Common myeloid progenitor, CD34-positive (primary cell): ENCODE data around the gene RABAC1.

Source experiments
- CTCF ChIA-PET: fragments of 350-600 bp; sonication (Branson Sonifier 250); formaldehyde crosslinking; loops from one replicate; lab custom pipeline; 2021; ENCODE audit warnings: antibody characterized with exemption; lab: Charles Lee
- POLR2A ChIA-PET: fragments of 350-600 bp; sonication (Branson Sonifier 250); formaldehyde crosslinking; loops from one replicate; lab custom pipeline; 2021; ENCODE audit warnings: antibody characterized with exemption; lab: Charles Lee
- DNase-seq, 3 donors: peaks; one replicate each; pipeline versions ENCODE4 v3.0.0 to v3.0.0-alpha.2; 2013
- H3K27ac ChIP-seq, 2 experiments: 1 replicate in 1 of 2; 2 replicates in 1 of 2; pipeline ENCODE4 v1.7.0; 2013; ENCODE audit warnings: inconsistent platforms in 2 of 2, low read length in 2 of 2, mild to moderate bottlenecking in 2 of 2, low read depth in 1 of 2, moderate library complexity in 1 of 2; ENCODE audit not compliant: severe bottlenecking in 2 of 2, insufficient read depth in 1 of 2, poor library complexity in 1 of 2
- H3K27me3 ChIP-seq, 5 experiments: replicated peaks in 2 of 5; 1 replicate in 3 of 5; 2 replicates in 2 of 5; pipeline versions ENCODE4 v1.6.1 to v1.7.0; 2013; ENCODE audit warnings: low read length in 4 of 5, mild to moderate bottlenecking in 2 of 5, moderate library complexity in 2 of 5, inconsistent platforms in 1 of 5; ENCODE audit not compliant: insufficient read depth in 5 of 5, control insufficient read depth in 4 of 5
- H3K36me3 ChIP-seq, 4 experiments: 1 replicate in 2 of 4; 2 replicates in 2 of 4; pipeline versions ENCODE4 v1.6.1 to v1.7.0; 2013; ENCODE audit warnings: low read length in 3 of 4, control low read depth in 1 of 4, mild to moderate bottlenecking in 1 of 4; ENCODE audit not compliant: control insufficient read depth in 4 of 4, insufficient read depth in 4 of 4
- H3K4me1 ChIP-seq, 4 experiments: 1 replicate in 3 of 4; 2 replicates in 1 of 4; pipeline versions ENCODE4 v1.6.1 to v1.7.1; 2013; ENCODE audit warnings: low read length in 3 of 4, mild to moderate bottlenecking in 3 of 4, control low read depth in 1 of 4, inconsistent platforms in 1 of 4, moderate library complexity in 1 of 4; ENCODE audit not compliant: control insufficient read depth in 4 of 4, insufficient read depth in 4 of 4; ENCODE audit errors: control extremely low read depth in 1 of 4
- H3K4me3 ChIP-seq, 7 experiments: 1 replicate in 4 of 7; 2 replicates in 3 of 7; pipeline versions ENCODE4 v1.5.1 to v1.7.0; 2013; ENCODE audit warnings: mild to moderate bottlenecking in 7 of 7, low read length in 6 of 7, moderate library complexity in 6 of 7, inconsistent platforms in 2 of 7, low read depth in 2 of 7, control low read depth in 1 of 7; ENCODE audit not compliant: insufficient read depth in 4 of 7, control insufficient read depth in 1 of 7; ENCODE audit errors: extremely low read depth in 1 of 7
- H3K9me3 ChIP-seq, 5 experiments: 1 replicate in 4 of 5; 2 replicates in 1 of 5; pipeline versions ENCODE4 v1.6.1 to v1.7.1; 2013; ENCODE audit warnings: low read length in 4 of 5, mild to moderate bottlenecking in 2 of 5, inconsistent platforms in 1 of 5, low read depth in 1 of 5, moderate library complexity in 1 of 5; ENCODE audit not compliant: control insufficient read depth in 4 of 5, insufficient read depth in 2 of 5; ENCODE audit errors: control extremely low read depth in 1 of 5
- WGBS: methylation state at CpG from one replicate; pipeline ENCODE4 v1.1.5; 2013; ENCODE audit not compliant: insufficient coverage; 5-methylcytosine and 5-hydroxymethylcytosine counted together

The RABAC1 gene

DNA sequence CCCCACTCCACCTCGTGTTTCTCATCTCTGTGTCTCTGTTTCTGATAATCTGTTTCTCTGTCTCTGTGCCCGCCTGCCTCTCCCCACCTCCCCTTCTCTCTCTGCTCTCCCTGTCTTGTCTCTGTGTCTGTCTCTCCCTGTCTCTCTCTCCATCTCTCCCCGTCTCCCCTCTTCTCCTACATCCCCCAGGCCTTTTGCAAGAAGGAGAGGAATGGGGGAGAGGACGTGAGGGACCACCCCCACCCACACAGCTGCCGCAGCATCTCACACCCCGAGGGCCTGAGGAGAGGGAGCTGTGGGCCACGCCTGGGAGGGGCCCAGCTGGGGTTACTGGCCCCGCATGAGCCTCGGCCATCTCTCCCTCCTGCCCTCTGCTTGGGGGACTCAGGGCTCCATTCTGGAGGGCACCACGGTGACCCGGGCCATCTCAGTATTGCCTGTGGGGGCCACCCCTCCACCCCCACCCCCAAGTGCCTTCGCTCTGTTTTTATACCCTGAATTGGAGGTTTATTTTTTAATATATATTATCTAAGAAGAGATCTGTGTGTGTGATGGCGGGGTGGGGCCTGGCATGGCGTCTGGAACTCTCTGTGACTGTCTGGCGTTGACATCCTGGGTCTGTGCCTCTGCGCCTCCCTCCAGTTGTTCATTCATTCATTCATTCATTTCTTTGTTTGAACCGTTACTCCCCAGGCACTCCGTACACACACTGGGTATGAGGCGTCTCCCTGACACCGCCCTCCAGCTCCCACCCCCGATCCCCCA lies 52.0 kb downstream of the RABAC1 start:
- WGBS, result 93% methylated on average over 5 of the region's 21 CpGs
- no peaks in the 10 kb centered on the region for H3K9me3 ChIP-seq
- H3K27me3 ChIP-seq, result peaks cover 0 to 17% (median 11%) of the 10 kb centered on the region in 5 experiments
- peaks cover 8 to 59% (median 49%) of the 10 kb centered on the region in 4 experiments for H3K36me3 ChIP-seq
- DNase-seq, result no peak
- H3K4me3 ChIP-seq, result no peak overlapping the region
- no peak overlapping the region for H3K27ac ChIP-seq
- ChIA-PET CTCF (no interaction called here), POLR2A (no interaction called here)
- no peaks in the 10 kb centered on the region for H3K4me1 ChIP-seq
